GM21390 (cell line): ENCODE measurements around the gene SLC7A5.

Experiments used
- ATAC-seq: cut with Tn5 transposase; IDR thresholded peaks from one replicate; pipeline ENCODE4 v1.9.1; 2021; ENCODE audit not compliant: unreplicated experiment

SLC7A5 gene

DNA sequence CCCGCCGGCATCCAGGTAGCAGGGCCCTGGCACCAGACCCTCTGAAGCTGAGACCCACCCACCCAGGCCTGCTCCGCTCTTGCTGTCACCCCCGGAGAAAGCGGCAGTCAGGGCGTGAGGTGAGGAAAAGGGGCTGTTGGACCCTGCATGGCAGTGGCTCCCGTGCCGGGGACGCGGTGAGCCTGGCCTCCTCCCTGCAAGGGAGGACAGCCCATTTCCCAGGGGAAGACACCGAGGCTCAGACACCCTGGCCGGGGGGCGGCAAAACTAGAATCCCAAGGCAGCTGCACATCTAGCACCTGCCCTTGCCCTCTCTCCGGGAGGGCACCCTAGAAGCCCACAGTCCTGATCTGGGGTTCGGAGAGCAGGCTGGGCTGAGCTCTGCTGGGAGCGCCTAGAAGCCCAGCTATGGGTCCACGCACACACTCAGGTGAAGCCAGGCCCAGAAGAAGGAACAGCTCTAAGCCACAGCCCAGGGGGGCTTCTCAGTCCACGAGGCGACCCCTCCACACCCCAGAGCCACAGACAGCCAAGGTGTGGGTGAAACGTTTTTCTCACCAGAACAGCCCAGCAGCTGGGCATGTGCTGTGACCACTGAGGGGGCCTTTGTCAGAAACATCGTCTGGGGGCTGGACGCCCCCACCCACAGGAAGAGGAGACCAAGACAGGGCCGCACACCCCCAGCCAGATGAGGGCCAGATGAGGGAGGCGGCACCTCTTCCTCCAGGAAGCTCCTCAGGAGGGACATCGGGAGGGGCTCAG lies 22.4 kb downstream of the SLC7A5 start:
- ATAC-seq = no peak

DNA sequence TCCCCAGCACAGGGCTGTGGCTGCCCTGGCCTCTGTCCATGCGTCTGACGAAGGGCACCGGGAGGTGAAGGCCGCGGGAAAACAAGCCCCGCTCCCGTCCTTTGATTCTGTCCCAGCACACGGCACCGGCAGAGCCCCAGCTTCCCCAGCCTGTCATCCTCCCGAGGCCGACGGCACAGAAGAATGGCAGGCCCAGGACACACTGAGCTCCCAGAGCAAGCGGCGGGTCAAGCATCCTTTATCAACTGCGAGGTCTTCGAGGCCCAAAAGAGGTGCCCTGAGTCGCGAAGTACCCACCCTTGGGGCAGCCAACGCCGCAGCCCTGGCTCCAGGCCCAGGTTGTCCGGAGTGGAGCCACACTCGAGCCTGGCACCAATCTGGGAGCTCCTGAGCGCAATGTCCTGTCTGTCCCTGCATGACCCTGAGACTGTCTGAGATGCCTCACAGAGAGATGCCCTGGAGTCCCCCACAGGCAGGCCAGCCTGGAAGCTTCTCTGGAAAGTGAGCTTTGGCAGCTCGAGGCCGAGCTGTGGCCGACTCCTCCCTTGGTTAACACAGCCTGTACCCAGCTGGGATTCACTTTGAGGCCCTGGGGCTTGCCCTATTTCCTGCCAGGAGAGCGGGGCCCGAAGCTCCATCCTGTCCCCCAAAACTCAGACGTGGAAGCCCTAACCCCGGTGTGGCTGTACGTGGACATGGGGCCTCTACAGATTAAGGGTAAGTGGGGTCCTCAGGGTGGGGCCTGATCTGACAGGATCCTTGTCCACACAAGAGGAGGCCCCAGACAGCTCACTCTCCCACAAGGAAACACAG lies 23.3 kb downstream of the SLC7A5 start:
- ATAC-seq = no peak

DNA sequence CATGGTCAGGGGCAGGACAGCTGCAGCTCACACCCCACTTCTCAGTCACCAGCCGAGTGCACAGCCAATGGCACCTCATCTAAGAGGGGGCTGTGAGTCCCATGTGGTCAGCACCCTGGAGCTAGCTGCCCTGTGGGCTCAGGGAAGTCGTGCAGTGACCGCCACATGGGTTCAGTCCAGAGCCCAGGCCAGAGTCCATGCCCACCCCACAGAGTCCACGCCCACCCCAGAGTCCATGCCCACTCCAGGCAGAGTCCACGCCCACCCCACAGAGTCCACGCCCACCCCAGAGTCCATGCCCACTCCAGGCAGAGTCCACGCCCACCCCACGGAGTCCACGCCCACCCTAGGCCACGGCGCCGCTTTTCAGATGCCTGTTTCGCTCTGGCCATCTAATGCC lies 24.1 kb downstream of the SLC7A5 start:
- ATAC-seq = no peak

DNA sequence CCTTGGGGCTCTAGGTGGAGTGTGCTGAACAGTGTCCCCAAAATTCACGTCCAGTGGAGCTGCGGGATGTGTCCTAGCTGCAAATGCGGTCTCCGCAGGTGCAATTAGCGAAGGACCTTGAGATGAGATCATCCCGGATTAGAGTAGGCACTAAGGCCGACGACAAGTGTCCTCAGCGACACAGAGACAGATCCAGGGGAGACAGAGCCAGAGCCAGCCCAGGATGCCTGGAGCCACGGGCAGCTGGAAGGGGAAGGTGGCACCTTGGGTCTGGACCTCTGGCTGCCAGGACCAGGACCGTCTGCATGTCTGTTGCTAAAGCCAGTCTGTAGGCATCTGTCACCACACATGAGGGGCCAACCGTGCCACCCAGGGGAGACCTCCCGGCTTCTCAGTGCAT lies 24.5 kb downstream of the SLC7A5 start:
- ATAC-seq = no peak

DNA sequence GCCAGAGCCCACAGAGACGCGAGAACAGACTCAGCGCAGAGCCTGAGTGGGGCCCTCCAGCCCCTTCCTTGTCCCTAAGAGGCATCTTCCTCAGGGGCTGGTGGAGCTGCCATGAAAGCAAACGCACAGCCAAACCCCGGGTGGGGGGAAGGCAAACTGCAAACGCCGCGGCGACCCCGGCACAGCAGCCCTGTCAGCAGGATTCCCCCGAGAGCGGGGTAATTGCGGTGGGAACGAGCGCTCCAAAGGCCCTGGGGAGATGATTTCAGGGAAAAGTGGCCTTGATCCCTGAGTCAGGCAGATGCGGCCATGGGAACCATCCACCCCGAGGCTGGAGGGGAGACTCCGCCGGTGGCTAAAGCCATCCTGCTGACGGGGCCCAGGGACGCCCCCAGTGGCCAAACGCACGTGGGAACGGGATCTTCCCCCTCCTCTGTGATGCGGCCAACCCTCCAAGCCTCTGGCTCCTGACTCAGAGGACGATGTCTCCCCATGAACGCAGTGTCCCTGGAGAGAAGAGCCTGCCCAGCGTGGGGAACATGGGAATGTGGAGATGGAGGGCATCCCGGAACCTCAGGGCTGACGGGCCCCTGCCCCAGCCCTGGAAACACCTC lies 25.1 kb downstream of the SLC7A5 start:
- ATAC-seq = no peak

DNA sequence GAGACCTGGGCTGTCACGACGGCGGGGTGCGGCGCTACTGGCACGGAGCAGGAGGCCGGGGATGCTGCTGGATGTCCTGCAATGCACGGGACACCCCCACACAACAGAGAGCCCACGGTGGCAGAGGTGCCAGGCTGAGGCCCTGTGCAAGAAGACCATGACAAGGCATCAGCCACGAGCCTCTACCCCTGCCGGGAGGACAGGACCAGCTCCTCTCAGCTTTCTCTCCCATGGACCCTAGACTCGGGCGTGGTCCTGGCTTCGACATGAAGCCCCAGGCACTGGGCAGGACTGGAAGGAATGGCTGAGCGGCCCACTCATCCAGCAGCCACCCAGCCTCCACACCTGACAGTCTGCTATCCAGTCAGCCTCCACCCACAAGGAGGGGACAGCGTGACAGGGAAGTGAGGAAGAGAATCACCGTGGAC lies 25.6 kb downstream of the SLC7A5 start:
- no peak for ATAC-seq

DNA sequence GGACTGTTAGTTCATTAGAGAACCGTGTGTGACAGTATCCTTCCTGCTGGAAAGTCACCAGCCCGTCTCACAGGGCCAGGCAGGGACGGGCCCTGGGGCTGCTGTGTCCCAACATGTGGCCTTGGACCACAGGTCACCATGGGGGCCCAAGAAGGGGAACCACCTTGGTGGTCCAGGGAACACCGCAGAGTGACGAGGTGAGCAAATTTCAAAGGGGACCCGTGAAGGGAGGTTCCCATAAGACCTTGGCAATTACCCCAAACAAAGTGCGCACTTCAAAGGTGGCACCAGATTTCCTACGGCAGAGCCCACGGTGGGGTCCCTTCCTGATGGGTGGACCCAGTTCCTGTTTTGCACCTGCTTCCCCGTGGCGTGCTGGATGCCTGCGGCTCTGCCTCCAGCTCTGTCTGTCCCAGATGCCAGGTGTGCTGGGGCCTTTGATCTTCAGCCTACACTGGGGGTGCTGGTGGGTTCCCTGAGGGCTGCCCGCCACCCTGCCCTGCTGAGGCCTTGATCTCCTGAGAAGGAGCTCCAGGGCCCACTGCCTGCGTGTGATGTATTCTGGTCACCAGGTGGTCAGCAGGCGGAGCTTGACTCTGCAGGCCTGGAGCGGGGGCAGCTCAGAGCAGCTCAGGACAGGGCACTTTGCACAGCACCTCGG lies 27.0 kb downstream of the SLC7A5 start:
- no peak for ATAC-seq

DNA sequence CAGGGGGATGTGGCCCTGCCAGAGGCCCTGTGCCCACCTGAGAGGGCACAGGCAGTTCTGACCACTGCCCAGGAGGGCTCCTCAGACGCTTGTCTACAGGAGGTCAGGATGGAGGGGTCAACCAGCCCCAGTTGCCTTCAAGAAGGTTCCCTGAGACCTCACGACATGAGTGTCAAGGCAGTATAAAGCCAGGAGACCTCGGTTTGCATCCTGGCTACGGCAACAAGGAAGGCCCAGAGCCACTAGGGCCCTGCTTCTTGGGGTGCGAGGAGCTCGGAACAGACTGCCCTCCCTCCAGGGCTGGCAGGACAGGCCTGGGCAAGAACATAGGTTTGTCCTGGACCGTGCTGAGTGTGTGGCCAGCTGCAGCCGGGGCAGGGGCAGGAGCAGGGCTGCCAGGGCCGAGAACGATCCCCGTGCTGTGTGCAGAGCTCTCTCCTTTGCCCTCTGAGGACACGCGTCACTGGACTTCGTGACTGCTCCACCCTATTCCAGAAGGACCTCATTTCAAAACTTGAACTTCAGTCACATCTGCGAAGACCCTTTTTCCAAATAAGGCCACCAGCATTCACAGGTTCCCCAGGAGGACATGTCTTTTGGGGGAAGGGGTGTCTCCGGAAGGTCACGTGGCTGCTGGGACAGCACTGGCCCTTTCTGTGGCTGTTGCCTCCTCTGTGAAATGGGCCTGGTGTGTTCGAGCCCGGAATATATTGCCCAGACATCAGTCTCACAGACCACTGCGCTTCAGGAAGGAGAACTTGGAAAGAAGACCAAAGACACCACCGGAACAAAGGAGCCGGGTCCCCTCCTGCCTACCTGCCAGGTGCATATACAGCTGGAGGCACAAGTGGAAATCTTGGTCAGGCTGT lies 27.7 kb downstream of the SLC7A5 start:
- no peak for ATAC-seq

DNA sequence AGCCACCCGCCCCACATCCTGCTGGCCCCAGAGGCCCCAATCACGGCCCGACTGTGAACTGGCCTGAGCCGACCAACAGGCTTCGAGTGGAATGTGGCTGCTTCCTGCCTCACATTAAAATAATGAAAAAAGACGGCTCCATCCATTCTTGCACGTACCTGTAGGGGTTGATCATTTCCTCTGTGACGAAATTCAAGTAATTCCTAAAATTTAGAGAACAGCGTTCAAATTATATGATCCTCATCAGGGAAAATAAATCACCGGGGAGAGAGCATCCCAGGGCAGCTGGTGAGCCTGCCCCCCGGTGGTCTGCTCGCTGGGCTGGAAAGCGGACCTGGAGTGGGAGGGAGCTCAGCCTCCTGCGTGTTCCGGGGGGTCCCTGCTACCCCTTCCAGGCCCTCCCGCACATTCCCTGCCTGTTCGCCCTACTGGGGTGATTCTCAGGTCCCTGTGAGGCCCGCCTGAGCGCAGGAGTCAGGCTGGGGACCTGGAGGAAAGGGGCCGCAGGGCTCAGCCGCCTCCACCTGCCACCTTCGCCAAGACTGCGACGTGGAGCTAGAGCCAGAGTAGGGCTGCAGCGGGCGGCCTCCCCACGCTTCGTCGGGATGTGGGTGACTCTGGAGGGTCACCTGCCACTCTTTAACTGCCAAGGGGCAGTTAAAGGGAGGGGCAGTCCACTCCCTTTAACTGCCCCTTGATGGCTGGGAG lies 28.9 kb downstream of the SLC7A5 start:
- no peak for ATAC-seq

DNA sequence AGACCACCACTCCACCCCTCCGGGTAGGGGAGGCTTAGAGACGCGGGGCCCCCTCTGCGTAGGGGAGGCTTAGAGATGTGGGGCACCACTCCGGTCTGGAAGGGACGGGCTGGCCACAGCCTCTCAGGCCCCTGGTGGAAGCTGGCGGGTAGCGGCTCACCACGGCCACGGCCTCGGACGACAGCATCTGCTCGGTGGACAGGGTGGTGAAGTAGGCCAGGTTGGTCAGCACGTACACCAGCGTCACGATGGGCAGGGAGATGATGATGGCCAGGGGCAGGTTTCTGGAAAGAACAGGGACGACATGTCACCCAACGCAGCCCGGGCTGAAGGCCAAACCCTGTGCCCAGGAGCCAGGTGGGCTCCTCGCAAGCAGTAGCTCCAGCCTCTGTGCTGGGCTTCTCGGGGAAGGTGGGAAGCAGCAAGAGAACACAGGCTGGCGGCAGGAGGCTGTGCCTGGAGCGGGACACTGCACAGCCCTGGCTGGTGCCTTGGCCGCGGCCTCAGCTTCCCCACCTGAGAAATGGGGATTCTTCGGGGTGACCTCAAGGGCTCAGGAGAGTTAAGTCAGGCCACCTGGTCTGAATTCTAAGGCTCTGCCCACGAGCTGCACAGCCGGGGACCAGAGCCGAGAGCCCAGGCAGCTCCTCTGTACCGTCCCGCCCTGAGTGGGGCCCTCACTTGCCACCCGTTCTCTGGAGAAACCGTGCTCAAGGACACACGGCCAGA lies 29.6 kb downstream of the SLC7A5 start:
- no peak for ATAC-seq

DNA sequence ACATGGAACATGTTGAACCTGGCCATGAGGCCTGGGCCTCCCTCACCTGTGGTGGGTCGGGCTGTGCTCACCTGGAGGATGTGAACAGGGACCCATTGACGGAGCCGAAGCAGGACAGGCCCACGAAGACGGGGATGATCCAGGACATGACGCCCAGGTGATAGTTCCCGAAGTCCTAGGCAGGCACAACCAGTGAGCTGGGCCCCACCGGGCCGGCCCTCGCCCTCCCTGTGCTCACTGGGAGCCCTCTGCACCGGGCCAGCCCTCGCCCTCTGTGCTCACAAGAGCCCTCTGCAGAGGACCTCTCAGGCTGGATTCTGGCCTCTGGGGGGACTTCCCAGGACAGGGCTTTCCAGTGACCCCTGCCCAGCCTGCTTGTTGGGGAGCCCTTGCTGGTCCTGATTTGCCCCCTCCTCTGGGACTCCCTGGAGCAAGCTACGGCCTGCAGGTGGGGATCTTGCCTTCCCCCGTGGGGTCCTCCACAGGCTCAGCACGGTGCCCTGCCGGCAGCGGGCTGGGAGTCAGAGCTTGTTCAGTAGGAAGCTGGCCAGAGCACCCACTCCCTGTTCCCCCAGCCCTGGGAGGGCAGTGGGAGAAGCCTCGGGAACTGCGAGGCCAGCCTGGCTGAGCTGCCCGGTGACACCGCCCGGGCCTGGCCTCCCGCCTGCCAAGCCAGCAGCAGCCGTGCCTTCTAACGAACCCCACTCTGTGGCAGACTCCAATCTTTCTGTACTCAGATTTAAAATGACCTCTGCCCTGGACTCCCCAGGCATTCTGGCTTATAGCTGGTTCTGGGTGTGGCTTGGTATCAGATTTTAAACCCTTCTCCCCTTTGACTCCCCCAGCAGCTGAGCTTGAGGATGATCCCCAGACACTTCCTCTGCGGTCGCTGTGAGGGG lies 30.4 kb downstream of the SLC7A5 start:
- no peak for ATAC-seq

DNA sequence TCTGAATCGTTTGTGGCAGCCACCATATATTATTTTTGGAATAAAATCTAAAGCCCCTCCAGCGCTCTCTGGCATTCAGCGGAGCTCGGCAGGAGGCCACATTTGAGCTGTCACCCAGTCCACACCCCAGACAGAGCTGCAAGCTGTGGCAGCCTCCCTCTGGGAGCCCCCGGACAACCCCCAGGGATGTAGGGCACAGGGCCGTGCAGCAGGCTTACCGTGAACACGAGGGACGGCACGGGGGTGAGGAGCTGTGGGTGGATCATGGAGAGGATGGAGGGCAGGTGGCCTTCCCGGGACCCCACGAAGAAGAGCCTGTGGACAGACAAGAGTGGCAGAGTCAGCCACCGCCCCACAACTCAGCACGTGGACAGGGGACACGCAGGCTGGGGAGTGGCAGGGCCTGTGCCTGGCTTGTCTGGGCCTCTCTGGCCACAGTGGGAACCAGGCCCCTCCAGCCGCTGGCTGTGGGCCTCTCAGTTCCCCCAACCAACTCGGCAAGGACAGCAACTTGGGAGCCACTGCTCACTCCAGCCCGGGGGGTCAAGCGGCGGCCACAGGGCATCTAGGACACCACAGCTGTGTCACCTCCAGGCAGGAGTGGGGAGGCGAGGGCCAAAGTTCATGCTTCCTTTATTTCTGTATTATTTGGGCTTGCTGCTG lies 31.5 kb downstream of the SLC7A5 start:
- ATAC-seq = no peak

DNA sequence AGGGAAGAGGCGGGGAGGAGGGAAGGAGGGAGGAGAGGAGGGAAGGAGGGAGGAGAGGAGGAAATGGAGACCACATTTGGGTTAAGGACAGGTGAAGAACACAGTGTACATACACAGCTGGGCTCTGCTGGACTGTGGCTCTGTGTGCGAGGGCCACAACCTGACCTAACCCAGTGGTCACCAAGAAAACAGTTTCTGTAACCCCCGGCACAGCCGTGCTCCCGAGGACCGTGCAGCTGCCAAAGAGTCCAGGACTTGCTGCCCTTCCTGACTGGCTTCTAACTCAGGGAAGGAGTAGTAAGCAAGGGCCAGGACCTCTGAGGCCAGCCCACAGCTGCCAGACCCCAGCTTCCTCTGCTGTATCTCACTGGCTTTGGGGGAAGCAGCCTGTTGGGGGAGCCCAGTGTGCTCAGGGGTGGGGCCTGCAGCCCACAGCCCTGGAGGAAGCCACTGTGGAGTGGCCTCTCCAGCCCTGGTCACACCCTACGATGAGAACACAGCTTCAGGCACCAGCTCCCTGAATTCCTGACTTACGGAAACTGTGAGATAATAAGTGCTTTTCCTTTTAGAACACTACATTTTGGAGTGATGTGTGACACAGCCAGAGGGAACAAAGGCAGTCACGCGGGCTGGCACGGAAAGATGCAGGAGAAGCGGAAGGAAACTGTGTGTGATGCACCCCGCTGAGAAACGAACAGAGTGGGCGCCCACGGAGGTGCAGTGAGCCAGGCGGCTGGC lies 32.3 kb downstream of the SLC7A5 start:
- ATAC-seq = no peak

DNA sequence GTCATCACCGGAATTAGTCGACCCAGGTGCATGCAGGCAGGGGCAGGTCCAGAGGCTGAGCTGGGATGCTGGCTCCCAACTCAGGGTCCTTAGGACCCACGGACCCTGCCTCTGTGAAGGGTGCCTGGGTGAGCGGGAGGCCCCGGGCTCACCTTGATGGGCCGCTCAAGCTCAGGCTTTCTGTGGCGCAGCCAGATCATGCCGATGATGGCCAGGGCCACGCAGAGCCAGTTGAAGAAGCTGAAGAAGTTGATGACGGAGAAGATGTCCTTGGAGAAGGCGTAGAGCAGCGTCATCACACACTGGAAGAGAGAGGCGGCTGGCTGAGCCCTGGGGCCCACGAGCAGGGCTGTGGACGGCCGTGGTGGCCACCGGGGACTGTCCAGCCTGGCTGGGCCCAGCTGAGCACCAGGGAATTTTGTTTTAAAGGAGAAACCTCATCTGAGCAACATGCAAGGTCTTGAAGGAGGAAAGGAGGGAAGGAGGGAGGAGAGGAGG lies 32.9 kb downstream of the SLC7A5 start:
- no peak for ATAC-seq

DNA sequence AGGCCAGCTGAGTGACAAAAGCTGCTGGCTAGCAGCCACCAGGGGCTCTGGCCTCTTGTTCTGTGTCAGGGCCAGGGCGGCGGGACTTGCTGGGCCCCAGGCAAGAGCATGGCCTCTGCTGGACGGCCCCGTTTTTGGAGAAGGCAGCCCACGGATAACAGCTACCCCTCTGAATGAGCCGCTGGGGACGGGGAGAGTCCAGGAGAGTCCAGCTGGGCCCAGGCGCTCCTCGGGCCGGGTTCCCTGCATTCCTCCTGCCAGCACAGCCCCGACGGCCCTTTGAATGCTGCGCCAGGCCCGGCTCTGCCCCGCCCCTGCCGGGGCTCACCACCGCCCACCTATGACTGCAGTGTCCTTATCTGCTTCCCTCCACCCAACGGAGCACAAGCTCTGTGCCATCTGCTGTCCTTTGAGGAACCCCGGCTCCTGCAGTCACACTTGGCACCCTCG lies 33.4 kb downstream of the SLC7A5 start:
- no peak for ATAC-seq

DNA sequence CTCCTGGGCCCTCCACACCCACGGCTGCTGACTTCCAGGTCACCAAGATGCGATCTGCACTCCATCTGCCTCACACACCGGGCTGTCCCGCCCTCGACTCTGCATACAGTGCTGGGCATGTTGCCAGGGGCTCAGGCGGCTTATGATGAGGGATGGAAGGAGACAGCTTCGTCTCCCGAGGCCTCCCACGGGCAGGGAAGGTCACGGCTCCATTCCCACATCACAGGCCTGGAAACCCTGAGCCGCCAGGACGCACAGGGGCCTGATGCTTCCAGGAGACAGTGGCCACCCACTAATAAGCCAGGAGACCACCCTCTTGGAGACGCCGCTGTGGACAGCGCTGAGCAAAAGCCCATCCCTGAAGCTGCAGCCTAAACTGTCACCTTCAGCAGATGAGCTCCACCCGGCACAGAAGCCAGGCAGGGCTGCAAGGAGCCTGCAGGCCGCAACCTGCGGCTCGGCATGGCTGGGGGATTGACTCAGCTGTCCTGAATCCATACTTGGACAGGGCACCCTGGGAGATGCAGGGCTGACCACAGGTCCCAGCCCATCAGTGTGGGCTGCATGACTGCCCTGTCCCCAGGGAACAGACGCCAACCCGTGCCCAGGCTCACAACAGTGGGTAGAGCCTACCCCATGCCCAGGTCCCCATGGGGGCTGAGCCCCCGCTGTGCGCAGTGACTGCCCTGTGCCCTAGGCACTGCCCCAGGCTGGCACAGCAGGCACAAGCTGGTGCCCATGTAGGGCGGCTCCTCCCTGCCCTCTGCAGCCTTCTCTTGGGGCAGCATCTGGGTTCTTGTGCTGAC lies 34.4 kb downstream of the SLC7A5 start:
- no peak for ATAC-seq
